ENCODE measurements around the gene NRTN.

Gene NRTN

DNA sequence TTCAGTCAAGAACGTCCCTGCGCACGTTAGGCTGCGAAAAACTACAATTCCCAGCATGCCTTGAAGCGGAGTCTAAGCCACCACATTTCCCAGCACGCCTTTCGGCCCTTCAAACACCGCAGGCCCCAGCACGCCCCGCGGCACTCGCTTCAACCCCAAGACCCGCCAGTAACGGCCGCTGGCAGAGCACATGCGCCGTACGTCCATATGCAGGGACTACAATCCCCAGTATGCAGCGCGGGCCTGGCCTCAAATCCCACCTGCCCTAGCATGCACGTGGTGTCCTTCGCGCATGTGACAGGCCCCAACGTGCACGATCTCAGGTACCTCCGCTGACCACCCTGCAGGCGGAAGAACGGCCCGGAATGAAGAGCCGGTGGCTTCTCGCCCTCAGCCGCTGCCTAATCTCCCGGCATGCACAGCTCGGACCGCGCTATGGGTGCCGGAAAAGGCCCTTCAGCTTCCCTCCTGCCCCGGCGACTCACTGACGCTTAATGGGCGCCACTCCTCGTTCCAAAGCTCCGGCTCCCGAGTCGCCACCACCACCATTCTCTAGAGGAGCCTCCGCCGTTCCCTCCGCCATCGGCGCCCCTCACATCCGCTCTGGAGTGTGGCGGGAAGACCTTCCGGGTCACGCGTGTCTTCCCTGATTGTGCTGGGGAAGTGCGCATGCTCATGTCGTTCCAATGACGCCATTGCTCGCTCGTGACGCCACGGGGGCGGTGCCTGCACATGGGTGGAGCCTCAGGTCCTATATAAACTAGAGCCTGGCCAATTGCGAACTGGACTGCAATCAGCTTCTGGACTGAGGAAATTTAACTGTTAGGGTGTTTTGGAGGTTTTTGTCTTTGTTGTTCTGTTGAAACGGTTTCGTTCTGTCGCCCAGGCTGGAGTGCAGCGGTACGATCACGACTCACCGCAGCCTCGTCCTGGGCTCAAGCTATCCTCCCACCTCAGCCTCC is 14.0 kb upstream of the NRTN start, which contains the start of gene DUS3L:
TSS of gene DUS3L (minus strand) at position 605 of the 962 bp plus-strand sequence. CDS start at position 583, 22 bp downstream.
- DNase-seq (ENCODE audit: low spot score): peak; percentile 100

- no peak for DNase-seq (ENCODE audit: low spot score)
Measured at GRCh38 chr19:5792224-5792623, 12.6 kb upstream of the NRTN start.

DNA sequence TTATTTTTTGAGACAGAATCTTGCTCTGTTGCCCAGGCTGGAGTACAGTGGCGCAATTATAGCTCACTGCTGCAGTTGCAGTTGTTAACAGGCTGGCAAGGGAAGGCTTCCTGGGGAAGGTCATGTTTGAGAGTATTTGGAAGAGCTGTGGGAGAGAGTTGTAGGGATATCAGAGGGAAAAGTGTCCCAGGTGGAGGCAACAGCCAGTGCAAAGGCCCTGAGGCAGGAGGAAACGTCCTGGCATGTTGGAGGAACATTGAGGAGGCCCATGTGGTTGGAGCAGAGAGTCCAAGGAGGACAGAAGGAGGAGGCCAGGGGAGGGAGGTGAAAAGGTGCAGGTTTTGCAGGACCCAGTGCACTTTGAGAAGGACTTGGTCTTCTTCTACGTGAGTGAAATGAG is 11.7 kb upstream of the NRTN start:
- DNase-seq (ENCODE audit: low spot score): no peak

DNA sequence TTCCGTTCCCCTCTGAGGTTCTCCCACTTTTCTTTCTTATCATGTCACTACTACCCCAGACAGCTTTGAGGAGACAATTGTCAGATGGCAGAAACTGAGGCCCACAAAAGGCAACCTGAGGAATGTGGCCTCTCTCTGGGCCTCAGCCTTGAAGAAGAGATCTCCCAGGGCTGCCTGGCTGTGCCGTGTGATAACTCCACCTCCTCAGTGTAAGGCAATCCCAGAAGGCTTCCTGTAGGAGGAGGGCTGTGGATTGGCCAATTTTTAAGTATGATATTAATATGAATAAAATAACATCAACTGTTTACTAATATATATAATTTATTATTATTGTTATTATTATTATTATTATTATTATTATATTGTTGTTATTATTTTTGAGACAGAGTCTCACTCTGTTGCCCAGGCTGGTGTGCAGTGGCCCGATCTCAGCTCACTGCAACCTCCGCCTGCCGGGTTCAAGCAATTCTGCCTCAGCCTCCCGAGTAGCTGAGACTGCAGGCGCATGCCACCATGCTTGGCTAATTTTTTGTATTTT is 9.4 kb upstream of the NRTN start:
- no peak for DNase-seq (ENCODE audit: low spot score)

- DNase-seq (ENCODE audit: low spot score): no peak
Measured at GRCh38 chr19:5798244-5798643, 6.6 kb upstream of the NRTN start.

GRCh38 chr19:5799247-5800241 is 5.3 kb upstream of the NRTN start:
- no peak for DNase-seq (ENCODE audit: low spot score)

GRCh38 chr19:5800361-5801270 is 4.3 kb upstream of the NRTN start:
- no peak for DNase-seq (ENCODE audit: low spot score)

DNA sequence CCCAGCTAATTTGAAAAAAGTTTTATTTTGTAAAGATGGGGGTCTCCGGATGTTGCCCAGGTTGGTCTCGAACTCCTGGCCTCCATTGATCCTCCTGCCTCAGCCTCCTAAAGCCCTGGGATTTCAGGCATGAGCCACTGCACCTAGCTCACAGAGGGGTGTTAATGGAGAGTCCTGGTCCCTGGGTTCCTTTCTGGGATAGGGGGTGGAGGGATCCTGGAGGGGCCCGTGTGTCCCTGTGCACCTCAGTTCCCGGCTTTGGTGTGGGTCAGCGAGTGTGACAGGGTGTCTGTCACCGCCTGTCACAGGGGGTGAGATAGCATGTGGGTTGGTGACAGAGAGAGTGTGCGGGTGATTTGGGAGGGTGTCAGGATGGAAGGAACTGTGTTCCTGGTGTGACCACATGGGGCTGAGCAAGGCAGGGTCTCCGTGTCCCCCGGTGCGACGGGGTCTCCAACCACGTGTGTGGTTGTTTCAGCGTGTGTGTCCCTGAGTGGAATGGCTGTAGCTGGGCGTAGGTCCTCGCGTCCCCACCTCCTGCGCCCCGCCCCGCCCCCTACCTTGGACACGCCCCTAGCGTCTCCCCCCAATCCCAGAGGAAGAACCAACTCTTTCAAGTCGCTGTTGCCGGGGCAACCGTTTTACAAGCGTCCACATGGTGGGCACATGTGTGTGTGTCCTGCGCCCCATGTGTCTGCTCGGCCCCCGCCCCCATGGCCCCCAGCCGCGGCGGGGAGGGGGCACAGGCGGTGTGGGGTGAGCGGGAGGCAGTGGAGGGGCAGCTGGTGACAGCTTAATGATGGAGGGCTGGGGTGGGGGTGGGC is 2.9 kb upstream of the NRTN start:
- no peak for DNase-seq (ENCODE audit: low spot score)

DNA sequence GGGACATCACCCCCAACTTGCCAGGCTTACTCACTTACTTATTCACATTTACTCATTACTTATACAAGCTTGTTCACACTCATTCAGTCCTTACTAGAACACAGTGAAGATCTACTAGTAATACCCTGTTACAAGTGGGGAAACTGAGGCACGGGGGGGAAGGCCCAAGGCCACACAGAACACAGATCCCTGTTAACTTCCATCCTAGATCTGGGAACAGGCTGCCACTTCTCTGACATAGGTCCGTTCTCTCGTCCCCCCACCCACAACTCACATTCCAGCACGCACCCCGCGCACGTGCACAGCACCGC is 1.5 kb upstream of the NRTN start:
- DNase-seq (ENCODE audit: low spot score): no peak

- peak; percentile 98 for DNase-seq (ENCODE audit: low spot score)
Measured at GRCh38 chr19:5803752-5804515, 933 bp upstream of the NRTN start.

GRCh38 chr19:5805462-5806132 is 730 bp downstream of the NRTN start:
- DNase-seq (ENCODE audit: low spot score): peak; percentile 81

- no peak for DNase-seq (ENCODE audit: low spot score)
Measured at GRCh38 chr19:5806133-5806489, 1.2 kb downstream of the NRTN start.

DNA sequence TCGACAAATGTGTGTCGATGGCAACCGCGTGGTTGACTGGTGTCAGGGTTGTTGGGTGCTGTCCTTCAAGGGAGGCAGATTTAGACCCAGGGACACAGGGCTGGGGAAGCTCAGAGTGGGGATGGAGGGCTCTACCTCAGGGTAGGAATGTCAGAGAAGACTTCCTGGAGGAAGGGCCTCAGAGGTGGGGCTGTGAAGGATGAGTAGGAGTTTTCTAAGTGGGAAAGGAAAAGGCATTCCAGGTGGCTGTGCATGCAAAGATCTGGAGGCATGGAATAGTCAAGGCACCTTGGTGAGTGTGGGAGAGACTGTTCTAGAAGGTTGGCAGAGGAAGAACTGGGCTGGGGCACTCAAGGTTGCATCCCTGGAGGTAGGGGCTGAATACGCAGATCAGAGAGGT is 2.0 kb downstream of the NRTN start:
- DNase-seq (ENCODE audit: low spot score): no peak

DNA sequence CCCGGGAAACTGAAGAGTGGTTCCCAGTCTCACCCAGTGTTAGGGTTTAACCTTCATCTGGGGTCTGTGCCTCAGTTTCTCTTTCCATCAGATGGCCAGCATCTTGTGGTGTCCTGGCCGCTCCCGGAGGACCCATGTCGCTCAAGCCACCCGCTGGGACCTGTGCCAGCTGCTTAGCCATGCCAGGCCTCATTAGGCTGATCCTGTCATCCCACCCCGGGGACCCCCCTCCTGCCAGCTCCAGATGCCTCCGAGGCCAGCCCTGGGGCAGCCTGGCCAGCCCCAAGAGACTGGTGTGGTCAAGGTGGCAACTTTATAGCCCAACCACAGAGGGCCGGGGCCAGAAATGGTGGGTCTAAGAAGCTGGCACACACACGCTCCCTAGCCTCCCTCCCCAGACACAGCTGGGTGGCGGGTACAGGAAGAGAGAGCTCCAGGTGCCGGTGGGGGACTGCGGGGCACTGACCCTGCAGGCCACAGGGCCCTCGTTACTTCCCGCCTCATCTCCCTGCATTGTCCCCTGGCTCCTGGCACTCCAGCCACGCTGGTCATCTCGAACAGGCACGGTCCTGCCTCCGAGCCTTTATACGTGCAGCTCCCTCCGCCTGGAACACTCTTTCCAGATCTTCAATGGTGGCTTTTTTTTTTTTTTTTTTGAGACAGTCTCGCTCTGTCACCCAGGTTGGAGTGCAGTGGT is 3.4 kb downstream of the NRTN start:
- DNase-seq (ENCODE audit: low spot score): no peak

DNA sequence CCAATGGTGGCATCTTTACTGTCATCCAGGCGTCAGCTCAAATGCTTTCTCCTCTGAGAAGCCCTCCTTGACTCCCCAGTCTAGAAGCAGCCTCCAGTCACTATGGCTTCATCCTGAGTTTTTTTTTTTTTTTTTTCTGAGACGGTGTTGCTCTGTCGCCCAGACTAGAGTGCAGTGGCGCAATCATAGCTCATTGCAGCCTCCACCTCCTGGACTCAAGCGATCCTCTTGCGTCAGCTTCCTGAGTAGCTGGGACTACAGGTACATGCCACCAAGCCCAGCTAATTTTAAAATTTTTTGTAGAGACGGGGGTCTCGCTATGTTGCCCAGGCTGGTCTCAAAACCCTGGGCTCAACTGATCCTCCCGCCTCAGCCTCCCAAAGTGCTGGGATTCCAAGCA is 4.2 kb downstream of the NRTN start:
- DNase-seq (ENCODE audit: low spot score): no peak

GRCh38 chr19:5809469-5809868 is 4.6 kb downstream of the NRTN start:
- DNase-seq (ENCODE audit: low spot score): no peak

DNA sequence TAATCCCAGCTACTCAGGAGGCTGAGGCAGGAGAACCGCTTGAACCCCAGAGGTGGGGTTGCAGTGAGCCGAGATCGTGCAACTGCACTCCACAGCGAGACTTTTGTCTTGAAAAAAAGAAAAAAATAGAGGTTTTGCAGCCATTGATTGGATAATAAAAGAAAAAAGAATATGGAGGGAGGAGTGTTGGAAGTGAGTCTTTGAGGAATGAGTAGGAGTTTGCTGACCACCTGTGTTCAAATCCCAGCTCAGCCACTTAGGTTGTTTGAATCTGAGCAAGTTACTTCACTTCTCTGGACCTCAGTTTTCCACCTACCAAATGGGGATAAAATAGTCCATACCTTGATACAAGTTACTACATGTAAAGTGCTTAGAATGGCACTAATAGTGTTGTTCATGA is 6.2 kb downstream of the NRTN start:
- DNase-seq (ENCODE audit: low spot score): no peak

GRCh38 chr19:5814123-5814851 is 9.4 kb downstream of the NRTN start:
- no peak for DNase-seq (ENCODE audit: low spot score)
